ENCODE data around the gene TMEM229B.

TMEM229B gene

DNA sequence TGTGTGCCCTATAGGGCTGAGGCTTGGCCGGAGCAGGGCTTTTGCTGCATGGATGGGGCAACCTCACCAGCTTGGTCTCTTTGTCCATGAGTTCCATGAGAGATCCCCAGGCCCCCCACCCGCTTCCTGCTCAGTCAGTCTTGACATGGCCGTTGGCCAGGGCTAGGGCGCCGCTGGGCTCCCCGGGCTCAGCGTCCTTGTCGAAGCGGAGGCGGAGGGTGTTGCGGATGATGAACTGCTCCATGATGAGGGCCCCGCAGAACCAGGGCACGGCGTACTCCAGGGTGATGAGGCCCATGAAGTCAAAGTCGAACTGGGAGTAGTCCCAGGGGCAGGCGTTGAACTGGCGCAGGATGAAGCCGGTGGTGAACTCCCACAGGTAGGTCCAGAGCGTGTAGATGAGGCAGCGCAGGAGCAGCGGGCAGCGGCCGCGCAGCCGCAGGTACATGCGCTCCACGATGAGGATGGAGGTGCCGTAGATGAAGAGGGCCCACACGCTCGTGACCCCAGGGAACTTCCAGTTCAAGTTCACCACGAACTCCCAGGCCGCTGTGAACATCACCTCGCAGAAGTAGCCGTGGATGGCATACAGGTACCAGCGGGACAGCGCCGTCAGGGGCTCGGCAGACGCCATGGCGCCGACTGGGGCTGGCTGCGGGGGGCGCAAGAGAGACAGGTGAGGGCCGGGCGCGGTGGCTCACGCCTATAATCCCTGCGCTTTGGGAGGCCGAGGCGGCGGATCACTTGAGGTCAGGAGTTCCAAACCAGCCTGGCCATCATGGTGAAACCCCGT, 15.0 kb downstream of the TMEM229B start:
- H3K27ac Mint-ChIP-seq: no peak overlapping the region
- TF ChIP-seq, protein P1, sequence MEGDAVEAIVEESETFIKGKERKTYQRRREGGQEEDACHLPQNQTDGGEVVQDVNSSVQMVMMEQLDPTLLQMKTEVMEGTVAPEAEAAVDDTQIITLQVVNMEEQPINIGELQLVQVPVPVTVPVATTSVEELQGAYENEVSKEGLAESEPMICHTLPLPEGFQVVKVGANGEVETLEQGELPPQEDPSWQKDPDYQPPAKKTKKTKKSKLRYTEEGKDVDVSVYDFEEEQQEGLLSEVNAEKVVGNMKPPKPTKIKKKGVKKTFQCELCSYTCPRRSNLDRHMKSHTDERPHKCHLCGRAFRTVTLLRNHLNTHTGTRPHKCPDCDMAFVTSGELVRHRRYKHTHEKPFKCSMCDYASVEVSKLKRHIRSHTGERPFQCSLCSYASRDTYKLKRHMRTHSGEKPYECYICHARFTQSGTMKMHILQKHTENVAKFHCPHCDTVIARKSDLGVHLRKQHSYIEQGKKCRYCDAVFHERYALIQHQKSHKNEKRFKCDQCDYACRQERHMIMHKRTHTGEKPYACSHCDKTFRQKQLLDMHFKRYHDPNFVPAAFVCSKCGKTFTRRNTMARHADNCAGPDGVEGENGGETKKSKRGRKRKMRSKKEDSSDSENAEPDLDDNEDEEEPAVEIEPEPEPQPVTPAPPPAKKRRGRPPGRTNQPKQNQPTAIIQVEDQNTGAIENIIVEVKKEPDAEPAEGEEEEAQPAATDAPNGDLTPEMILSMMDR (IDR thresholded peaks at IDR 0.05): no peak
- H3K4me3 Mint-ChIP-seq: no peak overlapping the region
- H3K36me3 Mint-ChIP-seq (ENCODE audit: low read depth): no peaks in the 10 kb centered on the region
- H3K4me1 Mint-ChIP-seq: peaks cover 10% of the 10 kb centered on the region
- peaks cover 14% of the 10 kb centered on the region for H3K27me3 Mint-ChIP-seq (ENCODE audit: low read depth, poor library complexity)
- no peak for DNase-seq
- H3K9me3 Mint-ChIP-seq: no peaks in the 10 kb centered on the region

DNA sequence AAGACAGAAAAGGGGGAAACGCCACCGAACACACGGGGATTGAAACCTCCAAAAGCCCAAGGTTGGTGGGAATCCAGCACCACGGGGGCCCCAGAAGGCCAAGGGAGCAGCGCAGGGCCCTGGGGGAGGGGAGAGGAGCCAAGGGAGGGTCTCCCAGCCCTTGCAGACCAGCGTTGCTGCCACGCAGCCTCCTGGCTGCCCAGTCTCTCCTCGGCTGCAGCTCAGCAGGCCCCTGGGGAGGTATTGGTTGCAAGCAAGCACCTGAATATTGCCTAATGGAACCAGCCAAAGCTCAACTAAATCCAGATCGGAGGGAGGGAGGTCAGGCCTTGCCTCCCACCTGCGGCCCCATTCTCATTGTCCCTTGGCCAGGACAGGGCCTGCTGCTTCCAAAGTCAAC, 15.8 kb downstream of the TMEM229B start:
- Mint-ChIP-seq H3K27ac (no peak overlapping the region), H3K36me3 (ENCODE audit: low read depth) (no peaks in the 10 kb centered on the region)

DNA sequence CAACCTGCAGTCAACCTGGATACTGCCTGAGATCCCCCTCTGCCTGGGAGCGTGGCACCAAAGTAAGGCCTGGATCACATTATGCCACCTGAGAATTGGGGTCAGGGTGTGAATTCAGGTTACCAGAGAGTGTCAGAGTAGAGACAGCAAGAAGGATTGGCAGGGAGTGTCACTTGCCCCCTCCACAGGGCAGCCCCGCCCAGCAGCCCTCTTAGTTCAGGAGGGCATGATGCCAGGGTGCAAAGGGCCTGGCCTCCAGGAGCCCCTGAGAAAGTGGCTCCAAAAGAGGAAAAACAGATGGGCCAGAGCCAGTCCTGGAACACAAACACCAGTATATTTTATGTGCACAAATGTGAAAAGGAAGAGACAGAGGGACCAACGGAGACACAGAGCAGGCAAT, 18.6 kb downstream of the TMEM229B start:
- H3K27me3 Mint-ChIP-seq (ENCODE audit: low read depth, poor library complexity): peaks cover 14% of the 10 kb centered on the region
- TF ChIP-seq, protein P1 (IDR thresholded peaks at IDR 0.05): no peak
- H3K4me1 Mint-ChIP-seq: peaks cover under 1% of the 10 kb centered on the region
- no peaks in the 10 kb centered on the region for H3K36me3 Mint-ChIP-seq (ENCODE audit: low read depth)
- DNase-seq: no peak
- no peaks in the 10 kb centered on the region for H3K9me3 Mint-ChIP-seq
- H3K27ac Mint-ChIP-seq: no peak overlapping the region
- no peak overlapping the region for H3K4me3 Mint-ChIP-seq

More for the DNA sequence above, 15.8 kb downstream of the TMEM229B start:
- Mint-ChIP-seq H3K27me3 (ENCODE audit: low read depth, poor library complexity) (peaks cover 10% of the 10 kb centered on the region), H3K4me3 (no peak overlapping the region), H3K9me3 (no peaks in the 10 kb centered on the region), H3K4me1 (peaks cover 6% of the 10 kb centered on the region)
- TF ChIP-seq, protein P1 (IDR thresholded peaks at IDR 0.05): no peak
- DNase-seq: no peak

- no peak for DNase-seq
- no peaks in the 10 kb centered on the region for H3K9me3 Mint-ChIP-seq
- H3K27me3 Mint-ChIP-seq (ENCODE audit: low read depth, poor library complexity): peaks cover 10% of the 10 kb centered on the region
- H3K4me3 Mint-ChIP-seq: no peak overlapping the region
- H3K27ac Mint-ChIP-seq: peak overlapping the region; percentile 36
- TF ChIP-seq, protein P1 (IDR thresholded peaks at IDR 0.05): no peak
- no peaks in the 10 kb centered on the region for H3K36me3 Mint-ChIP-seq (ENCODE audit: low read depth)
- peaks cover 12% of the 10 kb centered on the region for H3K4me1 Mint-ChIP-seq
Observed at GRCh38 chr14:67468378-67468730, 20.2 kb downstream of the TMEM229B start.

- Mint-ChIP-seq H3K27ac (no peak overlapping the region), H3K9me3 (no peaks in the 10 kb centered on the region), H3K4me3 (no peak overlapping the region), H3K27me3 (ENCODE audit: low read depth, poor library complexity) (peaks cover 15% of the 10 kb centered on the region), H3K36me3 (ENCODE audit: low read depth) (no peaks in the 10 kb centered on the region), H3K4me1 (peaks cover 12% of the 10 kb centered on the region)
- no peak for DNase-seq
- TF ChIP-seq, protein P1 (IDR thresholded peaks at IDR 0.05): no peak
Observed at GRCh38 chr14:67467134-67467533, 21.4 kb downstream of the TMEM229B start.

DNA sequence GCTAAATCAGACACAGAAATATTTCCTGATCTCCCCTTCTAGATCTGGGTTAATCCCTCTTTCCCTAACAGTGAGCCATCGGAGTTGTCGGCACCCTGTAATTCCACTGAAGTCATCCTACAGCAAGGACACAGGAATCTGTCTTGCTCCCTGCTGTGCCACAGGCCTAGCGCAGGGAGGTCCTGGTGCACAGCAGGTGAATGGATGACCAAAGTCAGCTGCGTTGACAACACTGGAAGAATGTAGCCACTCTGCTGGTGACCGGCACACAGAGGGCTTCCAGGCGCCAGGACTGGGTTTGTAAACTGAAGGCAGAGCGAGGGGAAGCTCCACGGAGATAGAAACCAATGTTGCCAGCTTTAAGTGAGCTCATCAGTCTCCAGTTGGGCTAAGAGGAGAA, 23.6 kb downstream of the TMEM229B start:
- Mint-ChIP-seq H3K4me1 (peaks cover 12% of the 10 kb centered on the region), H3K9me3 (no peaks in the 10 kb centered on the region), H3K27ac (no peak overlapping the region), H3K27me3 (ENCODE audit: low read depth, poor library complexity) (peaks cover 12% of the 10 kb centered on the region), H3K4me3 (no peak overlapping the region), H3K36me3 (ENCODE audit: low read depth) (no peaks in the 10 kb centered on the region)
- DNase-seq: no peak
- TF ChIP-seq, protein P1 (IDR thresholded peaks at IDR 0.05): no peak

Data from nephron progenitor cell (in vitro differentiated cells).